ENCODE measurements around the gene ZNF442.
A peak's percentile ranks its signal among the peaks of the same experiment; 100 is the strongest.
"Not testable (repeated sequence)": the region's sequence is repeated elsewhere in the genome, so short reads cannot be mapped to it uniquely, and the experiment has no call there.

The ZNF442 gene

GRCh38 chr19:12365236-12366162 lies at the start of gene ZNF442:
Gene ZNF442 (minus strand): TSS chr19:12365683. CDS start chr19:12363631, 2,052 bp downstream.
- peak; percentile 57 for DNase-seq (ENCODE audit: low read depth)

GRCh38 chr19:12411893-12412292 lies 46.4 kb upstream of the ZNF442 start:
- no peak for DNase-seq (ENCODE audit: low read depth)

GRCh38 chr19:12400633-12401502 lies 35.4 kb upstream of the ZNF442 start, which contains the start of gene ZNF799:
Gene ZNF799 (minus strand): TSS chr19:12401271. CDS start chr19:12401070, 201 bp downstream.
- DNase-seq (ENCODE audit: low read depth): peak; percentile 67

GRCh38 chr19:12399901-12400632 lies 34.6 kb upstream of the ZNF442 start:
- DNase-seq (ENCODE audit: low read depth): not testable (repeated sequence)

- DNase-seq (ENCODE audit: low read depth): not testable (repeated sequence)
Observed at GRCh38 chr19:12391148-12391547, 25.7 kb upstream of the ZNF442 start.

GRCh38 chr19:12386365-12386764 lies 20.9 kb upstream of the ZNF442 start:
- not testable (repeated sequence) for DNase-seq (ENCODE audit: low read depth)

GRCh38 chr19:12380444-12380737 lies 14.9 kb upstream of the ZNF442 start:
- no peak for DNase-seq (ENCODE audit: low read depth)

GRCh38 chr19:12379732-12380443 lies 14.4 kb upstream of the ZNF442 start:
- DNase-seq (ENCODE audit: low read depth): no peak

GRCh38 chr19:12374026-12374425 lies 8.5 kb upstream of the ZNF442 start:
- no peak for DNase-seq (ENCODE audit: low read depth)

GRCh38 chr19:12364391-12365235 lies 870 bp downstream of the ZNF442 start:
- no peak for DNase-seq (ENCODE audit: low read depth)

- DNase-seq (ENCODE audit: low read depth): not testable (repeated sequence)
Observed at GRCh38 chr19:12362236-12362635, 3.2 kb downstream of the ZNF442 start.

- no peak for DNase-seq (ENCODE audit: low read depth)
Observed at GRCh38 chr19:12353375-12353774, 12.1 kb downstream of the ZNF442 start.

GRCh38 chr19:12350890-12351197 lies 14.6 kb downstream of the ZNF442 start:
- no peak for DNase-seq (ENCODE audit: low read depth)

- no peak for DNase-seq (ENCODE audit: low read depth)
Observed at GRCh38 chr19:12350185-12350889, 15.1 kb downstream of the ZNF442 start.

GRCh38 chr19:12346896-12347295 lies 18.6 kb downstream of the ZNF442 start:
- no peak for DNase-seq (ENCODE audit: low read depth)

- no peak for DNase-seq (ENCODE audit: low read depth)
Observed at GRCh38 chr19:12345197-12345596, 20.3 kb downstream of the ZNF442 start.

GRCh38 chr19:12333162-12334159 lies 32.0 kb downstream of the ZNF442 start, which contains the start of gene ZNF563:
Gene ZNF563 (minus strand): TSS chr19:12333633. CDS start chr19:12333482, 151 bp downstream.
- peak; percentile 88 for DNase-seq (ENCODE audit: low read depth)

GRCh38 chr19:12331211-12331941 lies 34.1 kb downstream of the ZNF442 start:
- no peak for DNase-seq (ENCODE audit: low read depth)
